Lung (tissue), 12 donors: Measurements from ENCODE around the gene ADCY6. TPM values are rescaled to one million over a fixed set of nuclear protein-coding genes. Genes with fewer than 3 reads are reported as not detected.

ENCODE experiments used
- ATAC-seq: fragments of 200-7000 bp; cut with Tn5 transposase; one replicate; pipeline ENCODE4 v1.9.1; 2020; ENCODE audit warnings: moderate number of reproducible peaks; ENCODE audit not compliant: insufficient read depth, low FRiP score
- DNase-seq, 3 donors: peaks; one replicate each; pipeline ENCODE4 v3.0.0-alpha.2; 2013 to 2017
- H3K27ac ChIP-seq, 2 donors: one replicate each; pipeline ENCODE4 v1.5.1; 2013; ENCODE audit warnings: mild to moderate bottlenecking in 2 of 2, moderate library complexity in 2 of 2, control low read depth in 1 of 2, inconsistent platforms in 1 of 2, low read depth in 1 of 2, low read length in 1 of 2
- H3K27me3 ChIP-seq, 3 donors: one replicate each; pipeline ENCODE4 v1.5.1; 2013; ENCODE audit warnings: low read length in 2 of 3; ENCODE audit not compliant: control insufficient read depth in 3 of 3, insufficient read depth in 3 of 3
- H3K36me3 ChIP-seq, 4 donors: one replicate each; pipeline ENCODE4 v1.5.1; 2013; ENCODE audit warnings: low read length in 4 of 4, mild to moderate bottlenecking in 1 of 4, moderate library complexity in 1 of 4; ENCODE audit not compliant: control insufficient read depth in 4 of 4, insufficient read depth in 4 of 4
- H3K4me1 ChIP-seq, 5 donors: one replicate each; pipeline ENCODE4 v1.5.1; 2013; ENCODE audit warnings: low read length in 5 of 5, mild to moderate bottlenecking in 2 of 5, moderate library complexity in 1 of 5; ENCODE audit not compliant: control insufficient read depth in 5 of 5, insufficient read depth in 5 of 5
- H3K4me3 ChIP-seq: one replicate; pipeline ENCODE4 v1.5.1; 2013; ENCODE audit warnings: mild to moderate bottlenecking, control low read depth, moderate library complexity
- H3K9ac ChIP-seq, 2 donors: one replicate each; pipeline ENCODE4 v1.5.1; 2013; ENCODE audit warnings: low read length in 2 of 2, control low read depth in 1 of 2; ENCODE audit not compliant: insufficient read depth in 1 of 2
- H3K9me3 ChIP-seq, 4 donors: one replicate each; pipeline ENCODE4 v1.5.1; 2013; ENCODE audit warnings: low read length in 3 of 4, mild to moderate bottlenecking in 1 of 4, moderate library complexity in 1 of 4; ENCODE audit not compliant: control insufficient read depth in 4 of 4, insufficient read depth in 3 of 4
- CTCF ChIP-seq: IDR thresholded peaks from 2 replicates; pipeline ENCODE4 v1.5.1; 2012; ENCODE audit warnings: mild to moderate bottlenecking; ENCODE audit errors: control extremely low read depth, extremely low read depth
- WGBS, 2 donors: extraction: QIAGEN DNeasy Blood & Tissue Kit; methylation state at CpG; one replicate each; pipeline ENCODE4 v1.1.7; 2013; 5-methylcytosine and 5-hydroxymethylcytosine counted together
- polyA plus RNA-seq, 2 donors: library from polyadenylated mRNA; stranded (reverse); fragments of 200-250 nt; gene quantifications; one replicate each; pipeline ENCODE4 v1.2.1, GENCODE V29; 2013
- total RNA-seq, 2 donors: library from RNA; depleted of rRNA in 1 of 2; stranded (reverse); fragments of >200 nt in 1 of 2; gene quantifications; one replicate each; pipeline ENCODE4 v1.2.1, GENCODE V29; 2014 to 2021
- donor health status: control.
- donor health status: control.
- donor health status: Bipolar disorder and iron deficiency.
- donor health status: healthy.
- donor health status: DM: yes; HTN: yes; CAD: no.

The ADCY6 gene
- total and polyA plus RNA-seq, 4 donors = 14.4 to 37.0 (median 26.2) TPM

DNA sequence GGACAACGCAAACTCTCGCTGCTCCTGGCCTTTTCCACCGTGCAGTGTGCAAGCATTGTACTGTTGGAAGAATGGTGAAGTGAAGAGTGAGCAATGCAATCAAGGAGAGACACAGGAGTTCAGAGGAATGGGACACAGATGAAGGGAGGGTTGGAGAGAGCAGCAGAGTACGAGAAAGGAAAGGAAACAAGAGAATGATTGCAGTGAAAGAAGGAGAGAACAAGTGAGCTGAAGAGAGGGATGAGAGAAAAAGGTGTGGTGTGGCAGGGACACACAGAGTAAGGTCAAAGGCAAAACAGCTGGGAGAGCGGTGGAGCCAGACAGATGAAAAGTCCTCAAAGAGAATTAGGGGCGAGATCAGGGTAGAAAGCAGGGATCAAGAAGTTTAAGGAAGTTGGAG, 42.4 kb upstream of the ADCY6 start:
- no peak overlapping the region for H3K27ac ChIP-seq
- TF ChIP-seq CTCF = no peak
- no peaks in the 10 kb centered on the region for H3K27me3 ChIP-seq
- 92 to 93% methylated on average over 6 of the region's 6 CpGs for WGBS, 2 donors
- DNase-seq (no peak), ATAC-seq (no peak)
- no peaks in the 10 kb centered on the region for H3K4me1 ChIP-seq
- no peaks in the 10 kb centered on the region for H3K9me3 ChIP-seq
- peaks cover 31 to 76% (median 40%) of the 10 kb centered on the region in 4 donors for H3K36me3 ChIP-seq
- no peak overlapping the region for H3K4me3 ChIP-seq
- no peak overlapping the region for H3K9ac ChIP-seq

DNA sequence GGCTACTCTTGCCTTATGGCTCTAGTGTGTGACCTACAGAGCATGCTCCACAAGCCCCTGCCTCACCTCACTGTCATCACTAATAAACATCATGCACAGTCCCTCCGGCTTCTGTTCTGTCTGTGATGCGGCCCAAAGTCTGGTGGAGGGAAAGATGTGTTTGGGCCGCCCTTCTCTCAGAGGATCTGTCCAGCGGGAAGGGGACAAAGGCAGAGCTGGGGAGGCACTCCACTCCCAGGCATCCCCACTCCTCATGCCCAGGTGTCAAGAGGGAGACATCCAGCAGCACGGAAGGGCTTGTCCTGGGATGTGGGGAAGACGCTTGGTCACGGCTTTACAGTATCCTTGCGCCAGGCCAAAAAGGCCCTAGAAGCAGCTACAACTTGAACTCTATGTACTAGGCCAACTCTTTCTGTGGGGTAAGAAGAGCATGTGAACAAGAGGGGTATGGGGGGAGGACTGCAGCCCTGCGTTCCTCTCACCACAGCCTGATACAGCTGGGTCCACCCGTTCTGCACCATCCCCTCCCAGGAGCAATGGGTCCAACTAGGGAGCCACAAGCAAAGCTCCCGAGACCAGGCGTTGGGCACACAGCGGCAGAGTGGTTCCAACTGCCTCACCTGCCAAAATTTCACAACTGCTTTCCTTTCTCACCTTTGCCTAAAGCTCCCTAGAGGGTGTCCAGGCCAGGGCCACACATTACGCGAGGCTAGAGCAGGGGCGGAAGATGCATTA, 40.1 kb upstream of the ADCY6 start:
- ATAC-seq (no peak), DNase-seq (no peak)
- Histone ChIP-seq H3K27me3 (no peaks in the 10 kb centered on the region), H3K36me3 (peaks cover 23 to 64% (median 36%) of the 10 kb centered on the region in 4 donors), H3K9me3 (no peaks in the 10 kb centered on the region), H3K9ac (no peak overlapping the region), H3K4me3 (no peak overlapping the region), H3K27ac (no peak overlapping the region), H3K4me1 (no peaks in the 10 kb centered on the region)
- no peak for TF ChIP-seq CTCF
- 92 to 94% methylated on average over 16 of the region's 16 CpGs for WGBS, 2 donors

DNA sequence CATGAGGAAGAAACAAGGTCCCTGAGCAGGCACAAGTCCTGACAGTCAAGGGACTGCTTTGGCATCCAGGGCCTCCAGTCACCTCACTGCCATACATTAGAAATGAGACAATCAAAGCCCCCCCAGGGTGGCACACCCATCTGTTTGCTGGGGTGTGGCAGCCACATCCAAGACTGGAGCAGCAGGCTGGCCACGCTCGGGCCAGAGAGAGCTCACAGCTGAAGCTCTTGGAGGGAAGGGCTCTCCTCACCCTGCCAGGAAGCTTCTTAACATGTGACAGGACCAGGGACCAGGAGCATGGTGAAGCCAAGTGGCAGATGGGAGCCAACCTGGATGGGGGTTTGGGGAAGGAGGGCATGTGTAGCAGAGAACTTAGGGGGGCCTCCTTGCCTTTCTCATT, 39.4 kb upstream of the ADCY6 start:
- no peak for TF ChIP-seq CTCF
- no peak overlapping the region for H3K4me3 ChIP-seq
- no peak for DNase-seq
- no peak overlapping the region for H3K27ac ChIP-seq
- peaks cover 0 to 6% (median 0%) of the 10 kb centered on the region in 5 donors for H3K4me1 ChIP-seq
- no peaks in the 10 kb centered on the region for H3K9me3 ChIP-seq
- WGBS, 2 donors = 54 to 55% methylated on average over 2 of the region's 2 CpGs
- H3K9ac ChIP-seq = no peak overlapping the region
- no peaks in the 10 kb centered on the region for H3K27me3 ChIP-seq
- no peak for ATAC-seq
- peaks cover 20 to 62% (median 30%) of the 10 kb centered on the region in 4 donors for H3K36me3 ChIP-seq
